GF-D8 (cell line): ENCODE results near the gene GINS1.

Source experiments
- DNase-seq: peaks from one replicate; lab custom pipeline; 2025; lab: John Stamatoyannopoulos, UW

Gene GINS1

DNA sequence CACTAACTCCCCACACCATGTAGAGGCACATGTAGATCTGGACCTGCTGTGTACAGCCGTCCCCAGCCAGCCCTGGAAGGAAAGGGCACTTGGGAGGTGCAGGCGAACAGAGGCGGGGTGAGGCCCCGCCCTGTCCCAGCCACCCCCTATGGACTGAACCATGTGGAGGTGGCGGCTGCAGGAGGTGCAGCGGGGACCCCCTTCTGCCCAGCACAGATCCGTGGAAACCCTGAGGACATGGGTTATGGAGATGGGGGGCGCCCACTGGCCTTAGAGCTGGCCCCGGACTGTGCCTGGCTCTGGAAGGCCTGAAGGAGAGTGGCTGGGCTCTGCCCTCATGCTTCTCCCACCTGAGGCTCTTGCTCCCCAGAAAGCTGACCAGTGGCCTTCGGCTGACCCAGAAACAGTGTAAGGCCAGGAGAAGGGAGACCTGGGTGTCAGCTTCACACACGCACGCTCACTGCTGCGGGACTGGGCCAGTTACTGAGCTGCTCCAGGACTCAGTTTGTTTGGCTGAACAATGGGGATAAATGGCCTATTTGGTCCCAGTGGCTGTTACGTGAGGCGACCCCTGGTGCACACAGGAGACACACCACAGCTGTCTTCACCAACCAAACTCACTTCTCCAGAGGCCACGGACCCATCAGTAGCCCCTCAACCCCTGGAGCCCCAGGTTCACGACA, 87.2 kb downstream of the GINS1 start:
- DNase-seq, result no peak

- DNase-seq, result no peak
Measured at GRCh38 chr20:25495189-25495824, 87.8 kb downstream of the GINS1 start.

- no peak for DNase-seq
Measured at GRCh38 chr20:25496165-25496967, 88.9 kb downstream of the GINS1 start.

DNA sequence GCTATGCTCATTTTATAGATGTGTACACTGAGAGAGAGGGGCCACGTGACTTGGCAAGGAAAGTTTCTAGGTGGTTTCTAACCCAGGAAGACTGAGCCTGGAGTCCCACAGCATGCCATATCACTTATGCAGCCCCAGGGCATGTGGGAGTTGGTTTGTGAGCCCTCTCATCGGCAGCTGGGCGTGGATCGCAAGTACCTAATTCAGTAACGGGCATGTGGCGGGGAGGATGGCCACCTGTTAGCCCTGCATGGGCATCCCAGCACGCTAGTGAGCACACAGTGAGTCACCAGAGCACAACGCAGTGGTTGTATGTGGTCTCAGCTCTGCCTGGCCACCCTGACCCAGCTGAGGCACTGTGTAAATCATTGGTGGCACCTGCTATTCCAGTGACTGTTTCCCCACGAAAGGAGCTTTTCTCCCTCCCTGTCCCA, 89.5 kb downstream of the GINS1 start:
- no peak for DNase-seq

- no peak for DNase-seq
Measured at GRCh38 chr20:25497586-25498279, 90.3 kb downstream of the GINS1 start.
